ENCODE data around the gene WDR88. TPM values are rescaled to one million over a fixed set of nuclear protein-coding genes. Genes with fewer than 3 reads are reported as not detected.

The WDR88 gene
- polyA plus RNA-seq, 1 donor (not counting 4 experiments of a cell fraction or from before 2014, with no cell fraction given) = not detected

- H3K4me2 ChIP-seq (ENCODE audit: control insufficient read depth, extremely low read depth, insufficient read depth, low read depth, low read length) = no peak overlapping the region
- no peaks in the 10 kb centered on the region for H3K27me3 ChIP-seq (ENCODE audit: control insufficient read depth, extremely low read depth, insufficient read depth, low read length)
- no peak overlapping the region for H2AFZ ChIP-seq (ENCODE audit: control insufficient read depth, low read length)
- no peaks in the 10 kb centered on the region for H3K9me1 ChIP-seq (ENCODE audit: control insufficient read depth, extremely low read depth, insufficient read depth, low read length)
- no peak for TF ChIP-seq EZH2 (IDR thresholded peaks at IDR 0.05; ENCODE audit: low read length)
- dilution Hi-C loops (cut with MboI; ENCODE audit: extremely low pct_ligation_motif_present, low sequenced_read_pairs) = no loop called here
- no peaks in the 10 kb centered on the region for H3K4me1 ChIP-seq (ENCODE audit: control insufficient read depth, extremely low read depth, insufficient read depth, low read length)
- FAIRE-seq (no peak), DNase-seq (ENCODE audit: low read depth, low spot score) (no peak)
- no peak overlapping the region for H3K4me3 ChIP-seq (ENCODE audit: control insufficient read depth in 2 of 3, extremely low read depth in 1 of 3, insufficient read depth in 2 of 3, low read depth in 1 of 3, low read length in 3 of 3)
- H3K79me2 ChIP-seq (ENCODE audit: control insufficient read depth, insufficient read depth, low read length) = no peaks in the 10 kb centered on the region
- no peaks in the 10 kb centered on the region for H3K9me3 ChIP-seq (ENCODE audit: control insufficient read depth, low read depth, low read length)
- no peak overlapping the region for H3K9ac ChIP-seq (ENCODE audit: control insufficient read depth, extremely low read depth, insufficient read depth, low read length)
- no peak overlapping the region for H3K27ac ChIP-seq (ENCODE audit: control insufficient read depth, insufficient read depth, low read length)
- H3K36me3 ChIP-seq (ENCODE audit: control insufficient read depth in 2 of 2, extremely low read depth in 1 of 2, insufficient read depth in 2 of 2, low read length in 2 of 2) = no peaks in the 10 kb centered on the region
- no peaks in the 10 kb centered on the region for H4K20me1 ChIP-seq (ENCODE audit: control insufficient read depth, extremely low read depth, insufficient read depth, low read length)
Measured at GRCh38 chr19:33139165-33139564, 7.3 kb downstream of the WDR88 start.

GRCh38 chr19:33143897-33144405, 12.0 kb downstream of the WDR88 start:
- DNase-seq (ENCODE audit: low read depth, low spot score) (peak; percentile 7), FAIRE-seq (peak; percentile 26)
- H3K9me3 ChIP-seq (ENCODE audit: control insufficient read depth, low read depth, low read length) = no peaks in the 10 kb centered on the region
- no peaks in the 10 kb centered on the region for H3K27me3 ChIP-seq (ENCODE audit: control insufficient read depth, extremely low read depth, insufficient read depth, low read length)
- no peak overlapping the region for H3K9ac ChIP-seq (ENCODE audit: control insufficient read depth, extremely low read depth, insufficient read depth, low read length)
- H3K79me2 ChIP-seq (ENCODE audit: control insufficient read depth, insufficient read depth, low read length) = no peaks in the 10 kb centered on the region
- no peaks in the 10 kb centered on the region for H4K20me1 ChIP-seq (ENCODE audit: control insufficient read depth, extremely low read depth, insufficient read depth, low read length)
- H3K36me3 ChIP-seq (ENCODE audit: control insufficient read depth in 2 of 2, extremely low read depth in 1 of 2, insufficient read depth in 2 of 2, low read length in 2 of 2) = no peaks in the 10 kb centered on the region
- no peak overlapping the region for H3K4me3 ChIP-seq (ENCODE audit: control insufficient read depth in 2 of 3, extremely low read depth in 1 of 3, insufficient read depth in 2 of 3, low read depth in 1 of 3, low read length in 3 of 3)
- peak overlapping the region; percentile 41 for H3K4me2 ChIP-seq (ENCODE audit: control insufficient read depth, extremely low read depth, insufficient read depth, low read depth, low read length)
- dilution Hi-C loops (cut with MboI; ENCODE audit: extremely low pct_ligation_motif_present, low sequenced_read_pairs) = no loop called here
- no peak overlapping the region for H3K27ac ChIP-seq (ENCODE audit: control insufficient read depth, insufficient read depth, low read length)
- H2AFZ ChIP-seq (ENCODE audit: control insufficient read depth, low read length) = no peak overlapping the region
- H3K9me1 ChIP-seq (ENCODE audit: control insufficient read depth, extremely low read depth, insufficient read depth, low read length) = no peaks in the 10 kb centered on the region
- no peaks in the 10 kb centered on the region for H3K4me1 ChIP-seq (ENCODE audit: control insufficient read depth, extremely low read depth, insufficient read depth, low read length)
- TF ChIP-seq EZH2 (IDR thresholded peaks at IDR 0.05; ENCODE audit: low read length) (no peak), CTCF (optimal IDR thresholded peaks at IDR 0.05 in 1 of 3, IDR thresholded peaks at IDR 0.05 in 1 of 3, conservative IDR thresholded peaks at IDR 0.05 in 1 of 3; ENCODE audit: extremely low read depth in 1 of 3, insufficient read depth in 2 of 3, low read length in 3 of 3) (peak; percentile 92 to 98 (median 93))

- Histone ChIP-seq H3K36me3 (ENCODE audit: control insufficient read depth in 2 of 2, extremely low read depth in 1 of 2, insufficient read depth in 2 of 2, low read length in 2 of 2) (no peaks in the 10 kb centered on the region), H3K4me2 (ENCODE audit: control insufficient read depth, extremely low read depth, insufficient read depth, low read depth, low read length) (no peak overlapping the region), H3K79me2 (ENCODE audit: control insufficient read depth, insufficient read depth, low read length) (no peaks in the 10 kb centered on the region), H4K20me1 (ENCODE audit: control insufficient read depth, extremely low read depth, insufficient read depth, low read length) (no peaks in the 10 kb centered on the region), H2AFZ (ENCODE audit: control insufficient read depth, low read length) (no peak overlapping the region), H3K9ac (ENCODE audit: control insufficient read depth, extremely low read depth, insufficient read depth, low read length) (no peak overlapping the region), H3K4me3 (ENCODE audit: control insufficient read depth in 2 of 3, extremely low read depth in 1 of 3, insufficient read depth in 2 of 3, low read depth in 1 of 3, low read length in 3 of 3) (no peak overlapping the region), H3K9me3 (ENCODE audit: control insufficient read depth, low read depth, low read length) (no peaks in the 10 kb centered on the region), H3K4me1 (ENCODE audit: control insufficient read depth, extremely low read depth, insufficient read depth, low read length) (no peaks in the 10 kb centered on the region), H3K9me1 (ENCODE audit: control insufficient read depth, extremely low read depth, insufficient read depth, low read length) (no peaks in the 10 kb centered on the region), H3K27ac (ENCODE audit: control insufficient read depth, insufficient read depth, low read length) (no peak overlapping the region), H3K27me3 (ENCODE audit: control insufficient read depth, extremely low read depth, insufficient read depth, low read length) (no peaks in the 10 kb centered on the region)
- DNase-seq (ENCODE audit: low read depth, low spot score) = no peak
- dilution Hi-C loops (cut with MboI; ENCODE audit: extremely low pct_ligation_motif_present, low sequenced_read_pairs) = no loop called here
- no peak for FAIRE-seq
- TF ChIP-seq CTCF (optimal IDR thresholded peaks at IDR 0.05 in 1 of 3, IDR thresholded peaks at IDR 0.05 in 1 of 3, conservative IDR thresholded peaks at IDR 0.05 in 1 of 3; ENCODE audit: extremely low read depth in 1 of 3, insufficient read depth in 2 of 3, low read length in 3 of 3) = no peak
- no peak for TF ChIP-seq EZH2 (IDR thresholded peaks at IDR 0.05; ENCODE audit: low read length)
Measured at GRCh38 chr19:33146209-33146608, 14.3 kb downstream of the WDR88 start.

Measured in keratinocyte (primary cell).